HepG2 (cell line): ENCODE measurements around the gene RRBP1. TPM values are rescaled to one million over a fixed set of nuclear protein-coding genes. Genes with fewer than 3 reads are reported as not detected.

Experiments used
- ERF ChIP-seq: IDR thresholded peaks from 2 replicates; pipeline ENCODE4 v1.6.1; 2018; ENCODE audit warnings: missing biosample characterization, missing genetic modification reagents
- GMEB2 ChIP-seq: IDR thresholded peaks from 2 replicates; pipeline ENCODE4 v1.6.1; 2016; ENCODE audit warnings: missing biosample characterization, missing genetic modification reagents, low read depth
- HDAC6 ChIP-seq: fragments of 200-600 bp; sonication (generic); IDR thresholded peaks from 2 replicates; pipeline ENCODE4 v1.7.0; 2017; ENCODE audit warnings: mild to moderate bottlenecking, antibody characterized with exemption, low read length, low read depth
- MEIS2 ChIP-seq: sonication (generic); formaldehyde crosslinking; IDR thresholded peaks from 2 replicates; pipeline ENCODE4 v1.9.0; 2021; ENCODE audit warnings: mild to moderate bottlenecking, missing genetic modification reagents
- MTA1 ChIP-seq: sonication (generic); formaldehyde crosslinking; IDR thresholded peaks from 2 replicates; pipeline ENCODE4 v1.4.0; 2020; ENCODE audit warnings: missing genetic modification reagents, mild to moderate bottlenecking, borderline replicate concordance
- NFE2L2 ChIP-seq: fragments of 150-350 bp; IDR thresholded peaks from 2 replicates; pipeline ENCODE4 v1.6.1; 2014; ENCODE audit warnings: low read length
- PATZ1 ChIP-seq: sonication (generic); formaldehyde crosslinking; IDR thresholded peaks from 2 replicates; pipeline ENCODE4 v1.4.0; 2020; ENCODE audit warnings: missing genetic modification reagents
- PHF21A ChIP-seq: sonication (generic); formaldehyde crosslinking; IDR thresholded peaks from 2 replicates; pipeline ENCODE4 v1.5.0; 2020; ENCODE audit warnings: mild to moderate bottlenecking, missing genetic modification reagents
- SKI ChIP-seq: fragments of 450-650 bp; IDR thresholded peaks from one replicate; pipeline ENCODE4 v1.6.1; 2018; ENCODE audit warnings: mild to moderate bottlenecking; ENCODE audit not compliant: partially characterized antibody
- TBP ChIP-seq: sonication (generic); formaldehyde crosslinking; IDR thresholded peaks from 2 replicates; pipeline ENCODE4 v1.5.0; 2020; ENCODE audit warnings: missing genetic modification reagents
- ZBTB14 ChIP-seq: sonication (generic); formaldehyde crosslinking; IDR thresholded peaks from 2 replicates; pipeline ENCODE4 v1.4.0; 2020; ENCODE audit warnings: missing genetic modification reagents
- ZFY ChIP-seq: sonication (generic); formaldehyde crosslinking; IDR thresholded peaks from 2 replicates; pipeline ENCODE4 v1.4.0; 2020; ENCODE audit warnings: missing genetic modification reagents
- ZFYVE20 ChIP-seq: sonication (generic); formaldehyde crosslinking; IDR thresholded peaks from 2 replicates; pipeline ENCODE4 v1.8.0; 2023; ENCODE audit warnings: low read depth, mild to moderate bottlenecking, moderate library complexity, missing genetic modification reagents, borderline replicate concordance
- ZNF333 ChIP-seq: sonication (generic); formaldehyde crosslinking; IDR thresholded peaks from 2 replicates; pipeline ENCODE4 v1.4.0; 2020; ENCODE audit warnings: mild to moderate bottlenecking, missing genetic modification reagents, borderline replicate concordance
- ZXDC ChIP-seq: sonication (generic); formaldehyde crosslinking; IDR thresholded peaks from 2 replicates; pipeline ENCODE4 v1.5.0; 2020; ENCODE audit warnings: mild to moderate bottlenecking, missing genetic modification reagents
- polyA plus RNA-seq, 8 experiments: library from polyadenylated mRNA; depleted of rRNA in 3 of 8; stranded (reverse) in 7 of 8; unstranded in 1 of 8; fragments of >200 nt; fragmentation: Illumina TruSeq in 4 of 8; extraction: Trizol in 4 of 8; gene quantifications; 2 replicates each; pipeline versions ENCODE4 v1.2.1 to v1.2.3, GENCODE V29; 2011 to 2016; ENCODE audit warnings: low read depth in 4 of 8, missing spikeins in 1 of 8, mixed read lengths in 1 of 8; ENCODE audit not compliant: insufficient read depth in 1 of 8
- total RNA-seq, 5 experiments: library from RNA; depleted of rRNA; stranded (reverse); fragments of >200 nt; fragmentation: Illumina TruSeq; extraction: Trizol; gene quantifications; 2 replicates each; pipeline ENCODE4 v1.2.3, GENCODE V29; 2016; ENCODE audit warnings: low read depth in 1 of 5
- TF ChIP-seq, protein P1 (sequence below): sonication (generic); formaldehyde crosslinking; conservative IDR thresholded peaks from 2 replicates; pipeline ENCODE4 v1.8.1; 2023; ENCODE audit warnings: missing genetic modification reagents
- TF ChIP-seq, protein P2 (sequence below): sonication (generic); formaldehyde crosslinking; IDR thresholded peaks from 2 replicates; pipeline ENCODE4 v1.4.0; 2020; ENCODE audit warnings: mild to moderate bottlenecking, missing genetic modification reagents

RRBP1 gene
- total and polyA plus RNA-seq, 2 of the 13 experiments (the other 11 are each of a cell fraction or from before 2014, with no cell fraction given) = 150 to 222 TPM

GRCh38 chr20:17709361-17710293 is 27.6 kb upstream of the RRBP1 start (continued):
- TF ChIP-seq MEIS2 (no peak), ZFY (no peak), HDAC6 (no peak), NFE2L2 (no peak), GMEB2 (CRISPR knock-in tag) (no peak), ZNF333 (CRISPR knock-in tag) (0 out of 2 replicates have a peak, but pooled peaks have one; percentile 2), PATZ1 (CRISPR knock-in tag) (peak; percentile 49; the same call in 1 of the 2 replicates), SKI (peak; percentile 15), TBP (CRISPR knock-in tag) (no peak), ZFYVE20 (CRISPR knock-in tag) (no peak), MTA1 (CRISPR knock-in tag) (0 out of 2 replicates have a peak, but pooled peaks have one; percentile 15), ZBTB14 (CRISPR knock-in tag) (no peak), ERF (CRISPR knock-in tag) (no peak), PHF21A (CRISPR knock-in tag) (no peak), ZXDC (CRISPR knock-in tag) (no peak)
- TF ChIP-seq, protein P1, sequence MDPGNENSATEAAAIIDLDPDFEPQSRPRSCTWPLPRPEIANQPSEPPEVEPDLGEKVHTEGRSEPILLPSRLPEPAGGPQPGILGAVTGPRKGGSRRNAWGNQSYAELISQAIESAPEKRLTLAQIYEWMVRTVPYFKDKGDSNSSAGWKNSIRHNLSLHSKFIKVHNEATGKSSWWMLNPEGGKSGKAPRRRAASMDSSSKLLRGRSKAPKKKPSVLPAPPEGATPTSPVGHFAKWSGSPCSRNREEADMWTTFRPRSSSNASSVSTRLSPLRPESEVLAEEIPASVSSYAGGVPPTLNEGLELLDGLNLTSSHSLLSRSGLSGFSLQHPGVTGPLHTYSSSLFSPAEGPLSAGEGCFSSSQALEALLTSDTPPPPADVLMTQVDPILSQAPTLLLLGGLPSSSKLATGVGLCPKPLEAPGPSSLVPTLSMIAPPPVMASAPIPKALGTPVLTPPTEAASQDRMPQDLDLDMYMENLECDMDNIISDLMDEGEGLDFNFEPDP (CRISPR knock-in tag) = no peak
- TF ChIP-seq, protein P2, sequence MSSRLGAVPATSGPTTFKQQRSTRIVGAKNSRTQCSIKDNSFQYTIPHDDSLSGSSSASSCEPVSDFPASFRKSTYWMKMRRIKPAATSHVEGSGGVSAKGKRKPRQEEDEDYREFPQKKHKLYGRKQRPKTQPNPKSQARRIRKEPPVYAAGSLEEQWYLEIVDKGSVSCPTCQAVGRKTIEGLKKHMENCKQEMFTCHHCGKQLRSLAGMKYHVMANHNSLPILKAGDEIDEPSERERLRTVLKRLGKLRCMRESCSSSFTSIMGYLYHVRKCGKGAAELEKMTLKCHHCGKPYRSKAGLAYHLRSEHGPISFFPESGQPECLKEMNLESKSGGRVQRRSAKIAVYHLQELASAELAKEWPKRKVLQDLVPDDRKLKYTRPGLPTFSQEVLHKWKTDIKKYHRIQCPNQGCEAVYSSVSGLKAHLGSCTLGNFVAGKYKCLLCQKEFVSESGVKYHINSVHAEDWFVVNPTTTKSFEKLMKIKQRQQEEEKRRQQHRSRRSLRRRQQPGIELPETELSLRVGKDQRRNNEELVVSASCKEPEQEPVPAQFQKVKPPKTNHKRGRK (CRISPR knock-in tag) = peak; percentile 3; the same call in 1 of the 2 replicates
